Activated CD4-positive, alpha-beta T cell treated with anti-CD3 and anti-CD28 coated beads for 1 hour (primary cell): ENCODE measurements around the gene SLC6A18.

Experiments
- DNase-seq: peaks from one replicate; pipeline ENCODE4 v3.0.0-alpha.2; 2020

The SLC6A18 gene

DNA sequence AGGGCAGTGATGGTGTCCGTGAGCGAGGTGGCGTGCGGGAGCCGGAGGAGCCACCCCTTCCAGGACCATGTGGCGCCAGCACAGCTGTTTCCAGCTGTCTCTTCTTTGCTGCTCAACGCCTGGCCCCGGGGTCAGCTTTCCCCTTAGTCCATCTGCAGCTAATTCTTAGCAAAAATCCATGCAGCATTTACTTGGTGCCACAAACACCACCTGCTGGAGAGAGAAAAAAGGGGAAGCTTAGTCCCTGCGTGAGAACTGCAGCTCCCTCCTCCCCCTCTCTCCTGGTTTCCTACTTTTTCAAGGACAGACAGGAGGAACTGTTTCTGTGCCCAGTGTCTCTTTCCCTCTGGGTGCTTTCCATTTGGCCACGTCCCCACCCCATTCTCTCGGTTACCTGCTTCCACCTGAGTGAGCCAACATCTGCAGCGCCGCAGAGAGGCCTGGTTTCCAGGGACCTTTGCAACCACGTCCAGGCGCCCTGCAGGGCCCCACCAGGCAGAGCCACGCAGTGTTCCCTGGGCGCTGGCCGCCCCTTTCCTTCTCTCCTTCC is 20.4 kb upstream of the SLC6A18 start:
- no peak for DNase-seq

DNA sequence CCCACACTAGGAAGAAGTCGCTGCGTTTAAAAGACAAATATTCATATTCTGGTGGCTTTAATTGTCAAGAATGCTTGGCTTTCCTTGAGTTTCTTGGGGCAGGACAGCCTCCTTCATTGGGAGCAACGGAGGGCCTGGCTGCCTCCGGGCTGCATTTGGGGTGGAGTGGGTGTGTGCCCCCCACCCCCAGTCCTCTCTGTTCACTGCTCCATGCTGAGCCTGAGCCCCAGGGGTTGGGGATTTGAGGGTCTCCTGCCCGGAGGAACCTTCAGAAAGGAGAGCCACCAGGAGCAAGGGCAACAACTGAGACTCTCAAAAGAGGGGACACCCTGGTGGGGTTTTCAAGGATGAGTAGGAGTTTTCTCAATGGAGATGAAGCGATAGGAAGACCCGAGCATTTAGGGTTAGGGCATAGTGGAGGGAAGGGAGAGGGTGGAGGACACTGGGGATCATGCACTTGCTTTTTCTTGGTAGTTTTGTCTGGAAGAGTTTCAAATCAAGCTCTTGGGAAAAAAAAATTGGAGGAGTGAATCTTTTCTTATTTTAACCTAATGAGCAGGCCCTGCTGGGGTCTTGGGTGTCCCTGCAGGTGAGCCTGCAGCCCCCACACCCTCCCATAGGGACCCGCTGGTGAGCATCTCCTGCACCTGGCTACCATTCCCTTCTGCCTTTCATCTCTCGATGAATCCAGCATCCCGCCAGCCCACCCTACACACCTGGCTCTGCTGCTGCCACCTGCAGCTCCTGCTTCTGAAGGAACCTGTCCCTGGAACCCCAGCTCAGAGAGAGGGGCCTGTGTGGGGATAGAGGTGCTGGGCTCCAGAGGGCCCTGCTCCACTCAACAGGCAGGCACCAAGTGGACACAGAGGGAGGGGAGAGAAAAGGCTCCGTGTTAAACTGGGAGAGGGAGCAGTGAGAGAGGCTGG is 19.7 kb upstream of the SLC6A18 start:
- DNase-seq = no peak

DNA sequence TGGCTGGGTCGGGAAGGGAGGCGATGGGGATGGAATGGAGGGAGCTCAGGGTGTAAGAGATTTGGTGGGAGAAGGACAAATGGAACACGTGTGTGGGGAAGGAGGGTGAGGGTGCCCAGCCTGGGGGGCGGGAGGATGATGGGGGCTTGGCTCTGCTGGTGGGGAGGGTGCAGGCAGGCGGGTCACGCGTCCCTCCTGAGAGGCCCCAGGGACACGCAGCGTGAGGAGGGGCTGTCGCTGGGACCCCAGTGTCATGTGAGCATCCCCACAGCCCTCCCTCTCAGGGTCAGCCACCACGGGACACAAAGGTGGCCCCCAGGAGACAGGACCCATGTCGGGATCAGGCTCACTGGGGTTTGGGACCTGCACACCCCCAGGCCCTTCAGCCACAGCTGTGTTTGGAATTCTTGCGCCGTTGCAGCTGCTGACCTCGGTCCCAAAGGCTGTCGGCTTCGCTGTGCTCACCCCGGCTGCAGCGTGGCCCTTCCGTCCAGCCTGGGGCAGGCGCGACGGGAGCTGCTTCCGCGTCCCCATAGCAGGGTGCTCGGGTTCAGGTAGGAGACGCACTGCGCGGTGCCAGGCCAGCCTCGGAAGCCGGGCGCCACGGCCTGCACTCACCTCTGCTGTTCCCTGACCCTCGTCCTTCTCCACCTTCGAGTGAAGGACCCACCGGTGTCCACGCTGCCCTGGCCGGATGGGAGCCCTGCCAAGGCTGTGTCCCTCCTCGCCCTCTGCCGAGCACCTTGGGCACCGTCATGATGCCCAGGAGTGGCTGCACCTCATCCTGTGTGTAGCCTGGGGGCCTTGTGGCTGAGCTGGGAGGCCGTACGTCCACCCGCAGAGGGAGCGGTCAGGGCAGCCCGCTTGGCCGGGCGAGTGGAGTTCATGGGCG is 18.4 kb upstream of the SLC6A18 start:
- DNase-seq = no peak

DNA sequence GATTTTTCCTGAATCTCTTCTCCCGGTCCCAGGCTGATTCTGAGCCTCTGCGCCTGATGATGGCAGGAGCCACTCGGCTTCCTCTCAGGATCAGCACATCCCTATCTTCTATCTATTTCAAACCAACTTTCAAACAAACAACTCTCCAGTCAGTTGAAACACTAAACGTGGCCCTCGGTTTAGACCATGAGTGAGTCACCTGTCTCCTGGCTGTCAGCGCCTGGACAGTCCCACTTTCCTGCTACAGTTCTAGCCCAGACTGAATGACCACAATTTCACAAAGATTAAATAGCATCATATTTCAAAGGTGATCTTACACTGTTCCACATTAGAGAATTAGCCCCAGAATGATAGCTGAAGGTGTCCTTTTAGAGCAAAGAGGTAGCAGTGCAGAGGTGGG is 17.6 kb upstream of the SLC6A18 start:
- no peak for DNase-seq

DNA sequence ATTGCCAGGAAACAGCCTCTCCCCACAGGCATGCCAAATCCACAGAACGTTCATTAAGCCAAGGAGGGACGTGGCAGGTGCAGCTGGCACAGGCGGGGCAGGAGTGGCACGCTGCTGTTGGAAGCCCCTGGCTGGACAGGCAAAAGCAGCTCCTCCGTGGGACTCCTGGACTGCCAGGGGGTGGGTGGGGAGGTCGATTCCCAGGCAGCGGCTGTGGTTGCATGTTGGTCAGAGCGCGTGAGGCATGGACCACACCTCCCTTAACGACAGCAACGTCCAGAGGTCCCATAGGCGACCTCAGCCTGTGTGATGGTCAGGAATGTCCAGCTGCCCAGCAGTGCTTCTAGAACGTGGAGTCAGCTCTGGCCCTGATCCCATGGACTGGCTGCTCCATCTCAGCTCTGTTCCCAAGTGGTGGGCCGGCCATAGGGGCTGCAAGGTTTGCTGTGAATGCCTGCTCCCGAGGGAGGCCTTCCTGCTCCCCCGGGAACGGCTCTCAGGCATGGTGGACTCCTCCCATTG is 16.9 kb upstream of the SLC6A18 start:
- DNase-seq = no peak

DNA sequence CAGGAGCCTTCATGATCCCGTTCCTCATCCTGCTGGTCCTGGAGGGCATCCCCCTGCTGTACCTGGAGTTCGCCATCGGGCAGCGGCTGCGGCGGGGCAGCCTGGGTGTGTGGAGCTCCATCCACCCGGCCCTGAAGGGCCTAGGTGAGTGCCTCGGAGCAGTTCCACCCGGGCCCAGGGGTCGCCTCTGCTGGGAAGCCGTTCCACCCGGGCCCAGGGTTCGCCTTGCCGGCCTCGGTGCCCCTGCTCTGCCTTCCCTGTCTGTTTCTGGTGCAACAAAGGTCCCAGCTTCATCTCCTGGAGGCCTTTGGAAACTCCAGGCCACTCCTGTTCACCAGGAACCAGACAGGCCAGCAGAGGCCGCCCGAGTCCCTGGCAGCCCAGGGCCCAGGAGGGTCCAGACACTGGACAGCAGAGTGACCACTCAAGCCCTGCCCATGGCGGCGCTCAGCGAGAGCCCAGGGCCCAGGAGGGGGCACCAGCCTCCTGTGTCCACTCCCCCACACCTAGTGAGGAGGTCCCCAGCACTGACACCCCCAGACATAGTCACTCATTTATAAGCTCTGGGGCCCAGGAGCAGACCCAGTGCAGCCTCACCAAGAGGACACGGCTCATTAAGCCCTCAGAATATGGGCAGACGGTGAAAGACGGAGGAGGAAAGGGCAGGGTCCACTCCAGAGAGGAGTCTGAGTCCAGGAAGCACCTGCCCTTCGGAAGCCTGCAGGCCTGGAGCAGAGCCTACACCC is 16.3 kb upstream of the SLC6A18 start:
- DNase-seq = no peak

DNA sequence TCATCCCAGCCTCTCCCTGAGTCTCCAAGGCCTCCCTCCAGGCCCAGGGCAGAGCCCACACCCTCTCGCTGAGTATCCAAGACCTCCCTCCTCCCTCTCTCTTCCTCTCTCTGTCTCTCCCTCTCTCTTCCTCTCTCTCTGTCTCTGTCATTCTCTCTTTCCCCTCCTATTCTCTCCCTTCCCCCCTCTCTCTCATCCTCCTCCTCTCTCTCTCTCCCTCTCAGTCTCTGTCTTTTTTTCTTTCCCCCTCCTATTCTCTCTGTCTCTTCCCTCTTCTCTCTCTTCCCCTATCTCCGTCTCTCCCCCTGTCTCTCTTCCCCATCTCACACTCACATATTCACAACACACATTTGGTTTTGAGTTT is 15.7 kb upstream of the SLC6A18 start:
- DNase-seq = no peak

DNA sequence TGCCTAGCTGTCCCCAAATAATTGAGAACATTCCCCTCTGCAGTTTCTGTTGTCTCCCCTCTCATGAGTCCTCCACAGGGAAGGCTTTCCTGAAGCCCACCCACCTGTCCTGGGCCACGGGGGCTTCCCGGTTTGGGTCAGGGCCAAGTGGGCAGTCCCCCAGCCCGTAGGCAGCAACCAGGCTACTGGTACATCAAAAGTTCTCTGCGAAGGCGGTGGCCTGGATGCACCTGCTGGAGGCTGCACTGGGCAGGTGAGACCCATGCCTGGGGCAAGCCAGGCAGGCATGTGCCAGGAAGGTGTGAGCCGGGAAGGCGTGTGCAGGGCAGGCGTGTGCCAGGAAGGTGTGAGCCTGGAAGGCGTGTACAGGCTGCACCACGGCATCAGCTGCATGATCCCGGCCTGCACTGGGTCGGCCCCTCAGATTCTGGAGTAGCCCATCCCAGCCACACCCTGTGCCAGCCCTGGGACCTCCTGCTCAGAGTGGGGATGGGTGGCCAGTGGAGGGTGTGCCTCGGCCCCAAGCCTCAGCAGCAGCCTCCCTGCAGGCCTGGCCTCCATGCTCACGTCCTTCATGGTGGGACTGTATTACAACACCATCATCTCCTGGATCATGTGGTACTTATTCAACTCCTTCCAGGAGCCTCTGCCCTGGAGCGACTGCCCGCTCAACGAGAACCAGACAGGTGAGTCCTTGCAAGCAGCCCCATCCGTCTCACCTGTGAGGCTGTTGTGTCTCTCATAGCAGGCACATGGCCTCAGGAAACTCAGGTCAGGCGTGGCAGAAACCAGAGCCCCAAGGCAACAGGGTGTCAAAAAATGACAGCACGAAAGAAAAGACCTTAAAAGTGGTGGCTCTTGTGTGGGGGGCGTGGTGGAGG is 15.0 kb upstream of the SLC6A18 start:
- no peak for DNase-seq

DNA sequence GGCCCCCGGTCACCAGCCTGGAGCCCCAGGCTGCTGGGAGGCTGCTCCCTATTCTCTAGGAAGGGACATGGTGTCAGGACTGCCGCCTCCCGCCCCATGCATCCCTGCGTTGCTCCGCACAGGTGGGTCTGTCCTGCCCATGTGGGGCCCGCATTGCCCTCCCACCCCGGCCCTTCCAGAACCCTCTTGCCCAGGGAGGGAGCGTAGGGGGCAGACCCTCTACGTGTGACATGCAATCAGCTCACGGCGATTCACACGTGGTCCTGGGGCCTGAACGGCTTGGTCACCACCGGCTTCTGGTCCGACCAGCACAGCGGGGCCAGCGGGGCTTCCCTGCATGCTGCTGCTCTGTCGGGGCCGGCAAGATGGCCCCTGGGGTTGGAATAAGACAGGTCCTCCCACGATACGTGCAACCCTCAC is 14.3 kb upstream of the SLC6A18 start:
- DNase-seq = no peak

DNA sequence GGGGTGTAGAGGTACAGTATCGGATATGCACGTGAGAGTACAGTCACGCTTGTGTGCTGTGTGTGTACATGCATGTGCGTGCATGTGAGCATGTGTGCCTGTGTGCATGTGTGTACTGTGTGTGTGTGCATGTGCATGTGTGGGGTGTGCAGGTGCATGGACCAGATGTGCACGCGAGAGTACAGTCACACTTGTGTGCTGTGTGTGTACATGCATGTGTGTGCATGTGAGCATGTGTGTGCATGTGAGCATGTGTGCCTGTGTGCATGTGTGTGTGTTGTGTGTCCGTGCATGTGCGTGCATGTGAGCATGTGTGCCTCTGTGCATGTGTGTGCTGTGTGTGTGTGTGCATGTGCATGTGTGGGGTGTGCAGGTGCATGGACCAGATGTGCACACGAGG is 13.5 kb upstream of the SLC6A18 start:
- DNase-seq = no peak

DNA sequence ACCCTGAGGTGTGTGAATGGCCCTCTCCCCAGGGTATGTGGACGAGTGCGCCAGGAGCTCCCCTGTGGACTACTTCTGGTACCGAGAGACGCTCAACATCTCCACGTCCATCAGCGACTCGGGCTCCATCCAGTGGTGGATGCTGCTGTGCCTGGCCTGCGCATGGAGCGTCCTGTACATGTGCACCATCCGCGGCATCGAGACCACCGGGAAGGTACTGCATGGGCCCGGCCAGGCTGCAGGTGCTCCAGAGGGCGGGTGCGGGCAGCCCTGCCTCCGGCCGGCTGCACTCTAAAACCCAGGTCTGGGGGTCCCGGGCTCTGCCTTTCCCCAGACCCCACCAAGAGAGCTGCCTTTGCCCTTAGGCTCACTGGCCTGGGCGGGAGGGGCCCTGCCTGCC is 12.9 kb upstream of the SLC6A18 start:
- no peak for DNase-seq

DNA sequence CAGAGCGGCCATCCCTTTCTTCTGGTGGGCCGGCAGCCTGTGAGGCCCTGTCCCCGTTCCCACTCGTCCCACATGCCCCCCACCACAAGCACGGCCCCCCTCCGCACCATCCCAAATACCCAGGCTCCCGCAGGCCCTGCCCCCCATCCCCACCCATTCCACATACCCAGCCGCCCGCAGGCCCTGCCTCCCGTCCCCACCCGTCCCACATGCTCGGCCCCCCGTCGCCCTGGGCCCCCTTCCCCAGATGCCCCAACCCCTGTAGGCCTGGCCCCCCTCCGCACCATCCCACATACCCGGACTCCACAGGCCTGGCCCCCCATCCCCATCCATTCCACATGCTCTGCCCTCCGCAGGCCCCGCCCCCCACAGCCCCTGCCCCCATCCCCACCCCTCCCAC is 12.3 kb upstream of the SLC6A18 start:
- DNase-seq = no peak

DNA sequence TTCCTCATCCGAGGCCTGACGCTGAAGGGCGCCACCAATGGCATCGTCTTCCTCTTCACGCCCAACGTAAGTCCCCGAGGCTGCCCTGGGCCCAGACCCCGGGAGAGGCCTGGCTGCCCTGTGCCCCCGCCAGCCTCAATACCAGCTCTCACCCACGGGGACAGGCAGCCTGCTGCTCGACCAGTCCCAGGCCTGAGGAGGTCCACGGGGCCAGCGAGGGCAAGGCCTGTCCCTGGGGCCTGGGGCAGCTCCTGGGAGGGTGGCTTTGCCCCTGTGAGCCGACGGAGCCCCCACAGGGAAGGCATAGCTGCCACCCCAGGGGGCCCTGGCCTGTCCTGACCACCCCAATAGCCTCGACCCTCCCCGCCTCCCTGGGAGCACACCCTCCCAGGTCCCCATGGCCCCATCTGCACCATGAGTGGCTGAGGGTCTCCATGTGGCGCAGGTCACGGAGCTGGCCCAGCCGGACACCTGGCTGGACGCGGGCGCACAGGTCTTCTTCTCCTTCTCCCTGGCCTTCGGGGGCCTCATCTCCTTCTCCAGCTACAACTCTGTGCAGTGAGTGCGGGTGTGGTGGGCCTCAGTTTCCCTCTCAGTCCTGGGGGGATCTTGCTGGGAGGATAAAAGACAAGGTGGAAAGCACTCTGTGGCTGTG is 11.5 kb upstream of the SLC6A18 start:
- DNase-seq = no peak

DNA sequence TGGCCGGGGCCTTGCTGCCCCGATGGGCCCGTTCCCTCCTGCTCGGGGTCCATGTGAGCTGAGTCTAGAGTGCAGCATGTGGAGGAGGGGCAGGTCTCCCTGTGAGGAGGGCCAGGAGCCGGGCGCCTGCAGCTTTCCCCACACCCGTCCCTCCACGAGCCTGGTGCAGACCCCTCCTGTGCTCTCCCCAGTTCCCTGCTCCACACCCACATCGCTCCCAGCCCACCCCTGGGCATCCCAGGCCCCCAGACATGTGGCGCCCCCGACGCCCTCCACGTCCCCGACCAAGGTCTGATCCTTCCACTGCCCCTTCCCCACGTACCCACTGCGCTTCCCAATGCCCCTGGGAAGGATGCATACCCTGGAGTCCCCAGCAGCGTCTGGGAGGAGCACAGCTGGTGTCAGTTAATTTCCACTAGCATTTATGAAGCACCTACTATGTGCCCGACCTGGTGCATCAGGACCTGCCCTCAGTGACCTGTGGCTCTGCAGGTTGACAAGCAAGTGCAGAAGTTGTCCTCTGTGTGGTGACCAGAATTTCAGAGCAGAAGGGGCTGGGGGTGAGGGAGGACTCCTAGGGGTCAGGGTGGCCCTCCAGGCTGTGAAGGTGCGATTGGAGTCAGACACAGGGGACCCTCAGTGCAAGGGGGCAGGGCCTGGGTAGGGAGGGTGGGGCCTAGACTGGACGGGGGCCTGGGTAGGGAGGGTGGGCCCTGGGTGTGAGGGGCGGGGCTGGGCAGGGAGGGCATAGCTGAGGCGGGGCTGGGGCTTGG is 10.8 kb upstream of the SLC6A18 start:
- no peak for DNase-seq

DNA sequence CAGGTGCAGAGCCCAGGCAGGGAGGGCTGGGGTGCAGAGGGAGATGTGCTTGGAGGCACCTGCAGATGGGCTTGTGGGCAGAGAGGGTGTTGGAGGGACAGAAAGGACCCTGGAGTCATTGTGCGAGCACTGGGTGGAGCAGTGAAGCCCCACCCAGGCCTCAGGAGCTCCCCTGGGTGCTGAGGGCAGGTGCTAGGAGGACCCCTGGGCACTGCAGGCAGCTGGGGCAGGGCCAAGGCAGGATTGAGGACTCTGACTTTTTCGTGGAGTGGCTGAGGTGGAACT is 10.3 kb upstream of the SLC6A18 start:
- DNase-seq = no peak

DNA sequence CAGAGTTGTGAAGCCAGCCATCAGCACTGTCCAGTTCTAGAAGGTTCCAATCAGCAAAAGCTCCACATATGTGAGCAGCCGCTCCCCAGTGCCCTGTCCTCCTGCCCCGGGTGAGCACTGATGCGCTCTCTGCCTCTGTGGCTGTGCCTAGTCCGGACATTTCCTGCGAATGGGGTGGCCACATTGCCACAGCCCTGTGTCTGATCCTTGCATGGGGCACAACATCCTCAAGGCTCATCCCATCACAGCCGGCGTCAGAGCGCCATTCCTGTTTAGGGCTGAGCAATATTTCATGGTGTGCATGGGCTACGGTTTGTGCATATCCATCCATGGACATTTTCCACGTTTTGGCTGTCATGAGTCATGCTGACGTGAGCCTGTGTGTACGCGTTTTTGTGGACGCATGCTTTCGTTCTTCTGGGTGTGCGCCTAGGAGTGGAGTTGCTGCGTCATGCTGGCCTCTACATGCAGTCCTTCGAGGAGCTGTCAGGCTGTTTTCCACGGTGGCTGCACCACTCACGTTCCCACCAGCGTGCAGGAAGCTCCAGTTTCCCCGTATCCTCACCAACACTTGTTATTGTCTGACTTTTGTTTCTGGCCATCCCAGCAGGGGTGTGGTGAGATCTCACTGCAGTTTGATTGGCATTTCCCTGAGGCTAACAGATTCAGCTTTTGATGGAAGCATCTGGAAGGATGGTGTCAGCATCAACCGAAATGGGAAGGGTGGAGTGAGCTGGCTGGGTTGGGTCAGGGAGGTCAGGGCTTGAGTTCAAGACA is 9.7 kb upstream of the SLC6A18 start:
- no peak for DNase-seq

DNA sequence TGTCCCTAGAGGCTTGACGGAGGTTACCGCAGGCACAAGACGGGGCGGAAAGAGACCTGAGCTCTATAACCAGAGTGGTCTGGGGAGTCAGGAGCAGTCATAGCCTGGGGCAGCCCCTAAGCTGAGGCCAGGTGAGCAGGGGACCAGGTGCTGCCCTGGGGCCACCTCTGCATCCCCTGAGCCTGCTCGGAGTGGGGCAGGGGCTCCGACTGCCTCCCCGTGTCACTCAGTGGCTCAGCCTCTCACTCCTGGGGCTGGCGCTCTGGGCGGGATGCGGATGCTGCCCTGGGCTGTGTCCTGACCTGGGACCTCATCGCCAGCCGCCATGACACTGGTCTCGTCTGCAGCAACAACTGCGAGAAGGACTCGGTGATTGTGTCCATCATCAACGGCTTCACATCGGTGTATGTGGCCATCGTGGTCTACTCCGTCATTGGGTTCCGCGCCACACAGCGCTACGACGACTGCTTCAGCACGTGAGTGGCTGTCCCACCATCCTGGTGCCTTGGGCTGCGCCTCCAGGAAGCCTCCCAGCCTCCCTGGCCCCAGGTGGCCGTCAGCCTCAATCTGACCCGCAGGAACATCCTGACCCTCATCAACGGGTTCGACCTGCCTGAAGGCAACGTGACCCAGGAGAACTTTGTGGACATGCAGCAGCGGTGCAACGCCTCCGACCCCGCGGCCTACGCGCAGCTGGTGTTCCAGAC is 8.8 kb upstream of the SLC6A18 start:
- DNase-seq = no peak

DNA sequence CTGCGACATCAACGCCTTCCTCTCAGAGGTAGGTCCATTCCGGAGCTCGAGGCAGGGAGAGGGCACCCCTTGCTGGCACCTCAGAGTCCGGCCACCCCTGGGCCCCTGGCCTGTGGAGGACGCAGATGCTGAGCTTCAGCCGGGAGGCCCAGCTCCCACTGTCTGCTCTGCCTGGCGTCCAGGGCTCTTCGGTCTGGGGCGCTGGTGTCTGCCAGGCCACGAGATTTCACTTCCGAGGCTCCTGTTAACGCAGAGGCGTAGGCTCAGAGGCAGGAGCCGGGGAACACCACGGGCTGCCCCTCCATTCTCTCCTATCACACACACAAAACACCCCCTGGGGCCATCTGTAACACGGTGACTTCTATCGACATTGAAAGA is 8.3 kb upstream of the SLC6A18 start:
- no peak for DNase-seq

DNA sequence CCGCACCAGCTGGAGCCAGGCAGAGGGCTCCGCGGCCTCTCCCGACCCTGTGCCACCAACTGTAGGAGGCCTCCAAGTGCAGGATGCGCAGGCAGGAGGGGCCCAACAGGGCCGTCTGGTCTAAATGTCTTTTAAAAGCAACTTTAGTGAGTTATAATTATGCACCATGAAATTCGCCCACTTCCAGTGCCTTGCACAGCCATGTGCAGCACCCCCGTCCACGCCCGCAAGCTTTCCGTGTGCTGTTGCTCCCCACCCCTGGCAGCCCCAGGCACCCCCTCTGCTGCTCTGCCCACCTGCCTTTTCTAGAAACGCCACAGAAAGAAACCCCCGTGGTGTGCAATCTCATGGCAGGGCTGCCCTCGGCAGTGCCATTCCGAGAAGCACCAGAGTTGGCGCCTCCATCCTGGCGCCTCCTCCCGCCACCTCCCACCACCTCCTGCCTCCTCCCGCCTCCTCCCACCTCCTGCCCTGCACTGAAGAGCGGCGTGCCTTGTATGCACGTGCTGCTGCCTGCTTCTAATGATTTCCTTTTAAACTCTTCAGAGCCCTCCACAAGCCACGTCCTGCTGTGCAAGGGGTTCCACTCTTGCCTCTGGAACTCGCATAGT is 7.5 kb upstream of the SLC6A18 start:
- no peak for DNase-seq
